ENCODE results near the gene GLRX3.

GRCh38 chr10:130220251-130221185 is 84.3 kb downstream of the GLRX3 start:
- no peak for TF ChIP-seq POLR2A (IDR thresholded peaks at IDR 0.05)
- TF ChIP-seq CTCF (IDR thresholded peaks at IDR 0.05): no peak

Data from uterus (tissue), 2 donors.